SK-MEL-5 (cell line): ENCODE data around the gene PATJ. TPM values are rescaled to one million over a fixed set of nuclear protein-coding genes. Genes with fewer than 3 reads are reported as not detected.
A peak's percentile ranks its signal among the peaks of the same experiment; 100 is the strongest.
"Not testable (repeated sequence)": the region's sequence is repeated elsewhere in the genome, so short reads cannot be mapped to it uniquely, and the experiment has no call there.

Experiments
- DNase-seq: peaks from one replicate; pipeline ENCODE4 v3.0.0-alpha.2; 2016; ENCODE audit warnings: low read depth, low spot score
- in situ Hi-C: cut with HindIII; loops from 2 replicates; pipeline ENCODE4 v1.10.0; 2016; ENCODE audit warnings: low sequenced_read_pairs, high pct_unique_total_duplicates, low pct_unique_long_range_greater_than_20kb
- total RNA-seq: library from RNA; depleted of rRNA; stranded (reverse); fragments of >200 nt; shearing (Covaris generic); gene quantifications from 2 replicates; pipeline ENCODE4 v1.2.3, GENCODE V29; 2014

Gene PATJ
- total RNA-seq, 1 experiment from 2014 or later, result 6.3 TPM

DNA sequence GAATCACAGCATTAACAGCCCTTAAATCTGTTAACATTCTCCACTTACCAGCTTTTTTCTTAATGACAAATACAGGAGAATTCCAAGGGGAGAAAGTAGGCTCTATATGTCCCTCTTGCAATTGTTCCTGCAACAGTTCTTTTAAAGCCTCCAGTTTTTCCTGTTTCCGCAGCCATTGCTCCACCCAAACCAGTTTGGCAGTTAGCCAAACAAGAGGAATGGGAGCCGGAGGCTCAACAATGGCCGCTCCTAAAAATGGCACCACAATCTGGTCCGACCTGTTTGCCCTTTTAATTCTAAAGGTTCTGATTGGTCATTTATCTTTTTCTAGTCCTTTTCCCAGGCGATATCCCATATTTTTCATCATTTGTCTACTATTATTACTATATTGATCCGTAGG is 438.4 kb downstream of the PATJ start:
- DNase-seq, result peak; percentile 7
- in situ Hi-C loops, result no loop called here

DNA sequence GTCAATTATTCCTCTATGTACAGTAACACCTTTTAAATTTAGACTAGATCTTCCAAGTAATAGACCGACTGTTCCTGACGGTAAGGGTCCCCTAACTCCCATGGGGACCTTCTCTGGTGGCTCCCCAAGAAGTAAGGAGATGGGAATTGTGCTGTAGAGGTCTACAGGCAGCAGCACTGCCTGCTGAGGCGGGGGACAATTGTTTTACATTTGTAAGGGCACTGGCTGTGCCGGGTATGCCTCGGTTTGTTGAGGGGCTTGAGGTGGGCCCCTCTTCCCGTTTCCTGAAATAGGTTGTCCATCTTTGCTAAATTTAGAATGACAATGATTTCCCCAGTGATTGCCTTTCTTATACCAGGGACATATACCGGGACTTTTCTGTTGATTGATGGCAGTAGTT is 439.3 kb downstream of the PATJ start:
- no peak for DNase-seq
- in situ Hi-C loops, result no loop called here

DNA sequence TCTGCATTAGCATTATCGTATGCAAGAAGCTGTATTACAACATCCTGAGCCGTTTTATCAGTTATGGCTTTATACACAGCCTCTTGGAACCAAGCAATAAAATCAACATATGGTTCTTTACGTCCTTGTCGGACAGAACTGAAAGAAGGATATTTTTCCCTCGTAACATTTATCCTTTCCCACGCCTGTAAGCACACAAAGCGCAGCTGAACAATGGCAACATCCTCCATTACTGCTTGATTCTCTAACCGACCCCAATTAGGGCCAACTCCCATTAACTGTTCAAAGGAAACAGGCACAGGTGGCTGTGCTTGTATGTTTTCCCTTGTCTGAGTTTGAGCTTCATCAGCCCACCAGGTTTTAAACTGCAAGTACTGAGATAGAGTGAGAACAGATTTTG is 439.9 kb downstream of the PATJ start:
- DNase-seq, in situ Hi-C loops: not testable (repeated sequence)

DNA sequence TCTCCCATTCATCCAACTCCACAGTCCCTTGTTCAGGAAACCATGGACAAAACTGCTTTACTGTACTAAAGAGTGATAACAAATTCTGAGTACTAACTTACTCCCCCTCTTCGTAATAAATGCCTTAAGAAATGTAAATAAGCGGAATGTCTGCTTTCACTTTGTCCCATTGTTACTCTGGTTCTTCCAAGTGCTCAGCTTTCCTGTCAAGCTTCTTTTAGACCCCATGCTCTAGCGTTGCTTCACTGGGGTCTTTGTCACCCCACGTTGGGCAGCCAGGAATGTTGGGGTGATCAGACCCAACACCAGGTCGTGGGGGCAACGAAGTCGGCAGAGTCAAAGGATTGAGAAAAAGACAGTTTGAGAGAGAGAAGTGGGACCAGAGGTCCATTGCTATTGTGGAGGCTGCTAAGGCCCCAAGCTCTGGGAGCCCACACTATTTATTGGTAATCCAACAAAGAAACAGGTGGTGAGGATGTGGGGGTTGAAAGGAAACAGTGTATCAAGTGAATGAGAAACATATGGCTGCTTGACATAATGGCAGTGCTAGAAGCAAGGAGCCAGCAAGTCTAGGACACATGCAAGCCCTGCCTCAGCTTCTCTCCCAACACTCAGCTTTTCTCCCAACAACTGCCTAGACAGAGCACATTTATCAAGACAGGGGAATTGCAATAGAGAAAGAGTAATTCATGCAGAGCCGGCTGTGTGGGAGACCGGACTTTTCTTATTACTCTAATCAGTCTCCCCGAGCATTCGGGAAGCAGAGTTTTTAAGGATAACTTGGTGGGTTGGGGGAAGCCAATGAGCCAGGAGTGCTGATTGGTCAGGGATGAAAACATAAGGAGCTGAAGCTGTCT is 441.1 kb downstream of the PATJ start:
- DNase-seq, in situ Hi-C loops: not testable (repeated sequence)

DNA sequence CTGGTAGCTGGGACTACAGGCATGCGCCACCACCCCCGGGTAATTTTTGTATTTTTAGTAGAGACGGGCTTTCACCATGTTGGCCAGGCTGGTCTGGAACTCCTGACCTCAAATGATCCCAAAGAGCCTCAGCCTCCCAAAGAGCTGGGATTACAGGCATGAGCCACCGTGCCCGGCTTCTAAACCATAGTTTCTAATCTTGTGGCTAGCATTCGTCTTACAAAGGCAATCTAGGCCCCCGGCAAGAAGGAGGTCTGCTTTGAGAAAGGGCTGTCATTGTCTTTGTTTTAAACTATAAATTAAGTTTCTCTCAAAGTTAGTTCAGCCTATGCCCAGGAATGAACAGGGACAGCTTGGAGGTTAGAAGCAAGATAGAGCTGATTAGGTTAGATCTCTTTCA is 442.1 kb downstream of the PATJ start:
- no peak for DNase-seq
- in situ Hi-C loops, result no loop called here

DNA sequence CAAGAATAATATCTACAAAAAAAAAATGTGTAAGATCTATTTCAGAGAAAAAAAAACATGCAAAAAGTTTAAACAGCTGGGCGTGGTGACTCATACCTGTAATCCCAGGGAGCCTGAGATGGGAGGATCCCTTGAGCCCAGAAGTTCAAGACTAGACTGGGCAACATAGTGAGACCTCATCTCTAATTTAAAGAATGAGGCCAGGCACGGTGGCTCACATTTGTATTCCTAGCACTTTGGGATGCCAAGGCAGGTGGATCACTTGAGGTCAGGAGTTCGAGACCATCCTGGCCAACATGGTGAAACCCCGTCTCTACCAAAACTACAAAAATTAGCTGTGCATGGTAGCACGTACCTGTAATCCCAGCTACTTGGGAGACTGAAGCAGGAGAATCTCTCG is 443.0 kb downstream of the PATJ start:
- DNase-seq, in situ Hi-C loops: not testable (repeated sequence)

DNA sequence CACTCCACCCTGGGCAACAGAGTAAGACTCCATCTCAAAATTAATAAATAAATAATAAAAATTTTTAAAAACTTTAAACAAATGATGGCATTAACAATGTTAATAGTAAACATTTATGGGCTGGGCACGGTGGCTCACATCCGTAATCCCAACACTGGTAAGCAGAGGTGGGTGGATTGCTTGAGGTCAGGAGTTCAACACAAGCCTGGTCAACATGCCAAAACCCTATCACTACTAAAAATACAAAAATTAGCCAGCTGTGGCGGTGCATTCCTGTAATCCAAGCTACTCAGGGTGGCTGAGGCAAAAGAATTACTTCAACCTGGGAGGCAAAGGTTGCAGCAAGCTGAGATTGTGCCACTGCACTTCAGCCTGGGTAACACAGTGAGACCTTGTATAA is 443.4 kb downstream of the PATJ start:
- in situ Hi-C loops, result no loop called here
- DNase-seq, result no peak

DNA sequence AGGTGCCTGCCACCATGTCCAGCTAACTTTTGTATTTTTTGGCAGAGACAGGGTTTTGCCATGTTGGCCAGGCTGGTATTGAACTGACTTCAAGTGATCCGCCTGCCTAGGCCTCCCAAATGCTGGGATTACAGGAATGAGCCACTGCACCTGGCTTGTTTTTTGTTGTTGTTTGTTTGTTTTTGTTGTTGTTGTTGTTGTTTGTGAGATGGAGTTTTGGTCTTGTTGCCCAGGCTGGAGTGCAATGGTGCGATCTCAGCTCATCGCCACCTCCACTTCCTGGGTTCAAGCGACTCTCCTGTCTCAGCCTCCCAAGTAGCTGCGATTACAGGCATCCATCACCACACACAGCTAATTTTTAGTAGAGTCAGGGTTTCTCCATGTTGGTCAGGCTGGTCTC is 445.3 kb downstream of the PATJ start:
- in situ Hi-C loops, result no loop called here
- DNase-seq, result no peak

DNA sequence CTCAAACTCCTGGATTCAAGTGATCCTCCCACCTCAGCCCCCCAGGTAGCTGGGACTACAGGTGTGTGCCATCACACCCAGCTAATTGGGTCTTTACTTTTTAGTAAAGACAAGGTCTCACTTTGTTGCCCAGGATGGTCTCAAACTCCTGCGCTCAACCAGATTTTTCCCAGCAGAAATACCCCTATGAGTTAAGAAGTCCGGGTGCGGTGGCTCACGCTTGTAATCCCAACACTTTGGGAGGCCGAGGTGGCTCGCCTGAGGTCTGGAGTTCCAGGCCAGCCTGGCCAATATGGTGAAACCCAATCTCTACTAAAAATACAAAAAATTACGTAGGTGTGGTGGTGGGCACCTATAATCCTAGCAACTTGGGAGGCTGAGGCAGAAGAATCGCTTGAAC is 445.8 kb downstream of the PATJ start:
- in situ Hi-C loops, result no loop called here

DNA sequence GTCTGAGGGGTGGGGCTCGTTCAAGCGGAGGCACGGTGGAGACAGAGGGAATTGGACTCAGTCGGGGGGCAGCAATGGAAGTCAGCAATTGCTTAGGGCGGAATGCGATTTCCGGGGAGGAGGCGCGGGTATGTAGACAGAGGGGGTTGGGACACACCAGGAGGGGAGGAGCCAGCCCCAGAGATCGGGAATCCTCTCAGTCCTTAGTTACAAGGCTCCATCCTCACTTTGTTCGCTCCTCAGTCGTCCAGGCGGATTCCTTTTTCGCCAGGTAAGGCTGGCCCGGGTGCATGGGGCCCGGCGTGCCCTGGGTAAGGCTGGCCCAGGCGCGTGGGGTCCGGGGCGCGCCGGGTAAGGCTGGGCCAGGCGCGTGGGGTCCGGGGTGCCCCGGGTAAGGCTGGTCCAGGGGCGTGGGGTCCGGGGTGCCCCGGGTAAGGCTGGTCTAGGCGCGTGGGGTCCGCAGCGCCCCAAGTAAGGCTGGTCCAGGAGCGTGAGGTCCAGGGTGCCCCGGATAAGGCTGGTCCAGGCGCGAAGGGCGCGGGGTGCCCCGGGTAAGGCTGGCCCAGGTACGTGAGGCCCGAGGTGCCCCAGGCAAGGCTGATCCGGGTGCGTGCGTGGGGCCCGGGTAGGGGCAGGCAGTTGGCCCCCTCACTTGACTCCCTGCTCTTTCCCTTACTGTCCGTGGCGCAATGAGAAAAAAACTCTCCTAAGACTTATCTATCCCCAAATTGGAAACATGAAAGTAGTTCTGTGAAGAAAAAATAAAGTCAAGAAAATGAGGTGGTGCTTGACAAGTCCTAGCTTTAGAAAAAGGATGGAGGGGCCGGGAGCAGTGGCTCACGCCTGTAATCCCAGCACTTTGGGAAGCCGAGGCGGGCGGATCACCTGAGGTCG is 452.6 kb downstream of the PATJ start, which contains the start of gene L1TD1:
TSS of gene L1TD1 (plus strand) at position 199 of the 894 bp plus-strand sequence. CDS start 11,780 bp downstream, outside the sequence.
- in situ Hi-C loops, result no loop called here
- DNase-seq, result no peak

More for the DNA sequence above, 445.8 kb downstream of the PATJ start:
- no peak for DNase-seq

DNA sequence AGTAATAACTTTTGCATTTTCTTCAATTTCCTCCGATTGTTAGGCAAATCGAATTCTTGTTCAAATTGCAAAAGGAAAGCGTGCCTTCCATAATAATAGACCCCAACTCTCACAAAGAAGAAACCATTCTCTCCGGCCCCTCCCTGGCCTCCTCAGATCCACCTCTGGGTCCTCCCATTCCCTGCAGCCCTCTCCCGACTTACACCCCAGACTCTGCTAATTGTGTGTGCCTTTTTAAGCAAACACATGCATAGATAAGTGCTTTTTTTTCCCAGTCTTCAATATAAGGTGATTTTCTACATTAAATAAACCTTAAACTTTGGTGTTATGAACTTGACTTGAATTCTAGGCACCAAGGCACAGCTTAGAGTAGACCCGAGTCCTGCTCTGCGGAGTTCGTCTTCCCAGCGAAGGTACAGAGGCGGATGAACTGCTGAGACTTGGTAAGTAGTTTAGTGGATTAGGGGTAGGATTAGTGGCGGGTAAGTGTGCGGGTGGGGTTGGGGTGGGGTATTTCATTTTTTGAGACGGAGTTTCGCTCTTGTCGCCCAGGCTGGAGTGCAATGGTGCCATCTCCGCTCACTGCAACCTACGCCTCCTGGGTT is 453.9 kb downstream of the PATJ start:
- DNase-seq, result no peak
- in situ Hi-C loops, result no loop called here

DNA sequence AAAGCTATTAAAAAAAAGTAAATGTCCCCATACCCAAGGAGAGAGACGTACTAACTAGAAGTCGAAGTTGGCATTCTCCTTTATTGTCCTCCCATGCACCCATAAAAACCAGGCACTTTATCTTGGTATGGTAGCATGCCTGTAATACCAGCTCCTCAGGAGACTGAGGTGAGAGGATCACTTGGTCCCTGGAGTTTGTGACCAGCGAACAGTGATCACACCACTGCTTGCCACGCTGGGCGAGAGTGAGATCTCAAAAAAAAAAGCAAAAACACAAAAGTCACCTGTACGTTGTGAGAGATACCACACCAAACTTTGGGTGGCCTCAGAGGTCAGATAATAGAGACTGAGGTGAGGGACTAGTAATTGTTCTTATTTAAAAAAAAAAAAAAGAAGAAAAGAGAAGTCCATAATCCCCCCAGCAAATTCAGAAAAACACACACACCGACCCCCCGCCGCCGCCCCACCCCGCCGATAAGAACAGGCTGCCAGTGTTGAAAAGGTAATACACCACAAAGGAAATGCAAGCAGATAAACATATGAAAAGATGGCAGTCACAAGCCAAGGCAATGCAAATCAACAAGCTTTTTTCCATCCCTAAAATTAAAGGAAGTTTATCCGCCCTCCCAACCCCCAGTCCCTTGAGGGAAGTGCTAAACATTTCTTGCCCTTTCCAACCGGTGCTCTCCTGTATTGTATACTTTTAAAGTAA is 455.9 kb downstream of the PATJ start:
- in situ Hi-C loops, result no loop called here

DNA sequence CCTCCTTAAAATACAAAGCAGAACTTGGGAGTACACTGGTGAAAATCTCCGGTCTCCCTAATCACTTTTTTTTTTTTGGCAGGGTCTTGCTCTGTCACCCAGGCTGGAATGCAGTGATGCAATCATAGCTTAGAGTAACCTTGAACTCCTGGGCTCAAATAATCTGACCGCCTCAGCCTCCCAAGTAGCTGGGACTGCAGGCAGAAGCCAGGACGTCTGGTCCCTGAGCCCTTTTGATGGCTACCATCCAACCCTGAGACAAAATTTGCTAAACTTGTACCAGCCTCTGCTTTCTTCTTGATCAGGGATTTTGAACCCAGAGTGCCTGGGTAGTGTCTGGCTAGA is 456.5 kb downstream of the PATJ start:
- DNase-seq, result no peak
- in situ Hi-C loops, result no loop called here

More for the DNA sequence above, 455.9 kb downstream of the PATJ start:
- no peak for DNase-seq

DNA sequence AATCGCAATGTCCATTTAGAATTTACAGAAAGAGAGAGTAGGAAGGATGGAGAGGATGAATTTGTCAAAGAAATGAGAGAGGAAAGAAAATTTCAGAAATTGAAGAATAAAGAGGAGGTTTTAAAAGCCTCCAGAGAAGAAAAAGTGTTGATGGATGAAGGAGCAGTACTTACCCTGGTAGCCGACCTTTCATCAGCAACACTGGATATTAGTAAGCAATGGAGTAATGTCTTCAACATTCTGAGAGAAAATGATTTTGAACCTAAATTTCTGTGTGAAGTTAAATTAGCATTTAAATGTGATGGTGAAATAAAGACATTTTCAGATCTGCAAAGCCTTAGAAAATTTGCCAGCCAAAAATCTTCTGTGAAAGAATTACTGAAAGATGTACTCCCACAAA is 464.9 kb downstream of the PATJ start:
- in situ Hi-C loops, result no loop called here
- DNase-seq, result no peak

DNA sequence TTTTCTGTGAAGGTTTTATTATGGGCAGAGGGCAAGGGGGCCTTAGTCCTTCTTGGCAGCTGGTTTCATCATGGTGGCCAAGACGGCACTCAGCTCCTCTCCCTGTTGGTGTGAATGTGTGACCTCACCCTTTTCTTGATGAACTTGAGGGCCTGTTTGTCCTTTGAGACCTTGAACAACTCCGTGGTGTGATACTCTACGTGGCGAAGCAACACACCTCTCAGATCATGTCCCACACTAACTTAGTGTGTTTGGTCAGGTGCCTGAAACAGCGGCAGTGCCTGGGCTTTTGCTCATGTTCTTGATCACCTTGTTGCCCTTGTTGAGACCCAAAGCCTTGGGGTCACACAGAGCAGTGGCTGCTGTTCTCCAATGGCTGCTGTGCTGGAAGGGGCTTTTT is 465.8 kb downstream of the PATJ start:
- DNase-seq, result no peak
- in situ Hi-C loops, result no loop called here

DNA sequence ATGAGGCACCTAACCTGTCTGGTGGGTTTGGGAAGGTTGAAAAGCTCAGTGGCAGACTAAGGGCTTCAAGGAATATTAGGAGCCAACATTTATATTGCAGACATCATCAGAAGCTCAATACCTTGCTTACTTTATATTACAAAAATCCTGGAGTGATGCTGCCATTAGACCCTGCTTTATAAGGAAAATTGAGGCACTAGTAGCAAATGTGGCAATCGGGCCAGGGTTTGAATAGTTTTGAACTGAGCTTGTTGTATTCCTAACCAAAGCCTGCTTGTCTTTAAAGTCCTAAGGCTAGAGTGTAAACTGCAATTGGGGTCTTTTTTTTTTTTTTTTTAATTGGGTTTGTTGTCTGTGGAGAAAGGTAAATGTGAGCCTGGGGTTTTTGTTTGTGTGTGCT is 466.7 kb downstream of the PATJ start:
- in situ Hi-C loops, result no loop called here

DNA sequence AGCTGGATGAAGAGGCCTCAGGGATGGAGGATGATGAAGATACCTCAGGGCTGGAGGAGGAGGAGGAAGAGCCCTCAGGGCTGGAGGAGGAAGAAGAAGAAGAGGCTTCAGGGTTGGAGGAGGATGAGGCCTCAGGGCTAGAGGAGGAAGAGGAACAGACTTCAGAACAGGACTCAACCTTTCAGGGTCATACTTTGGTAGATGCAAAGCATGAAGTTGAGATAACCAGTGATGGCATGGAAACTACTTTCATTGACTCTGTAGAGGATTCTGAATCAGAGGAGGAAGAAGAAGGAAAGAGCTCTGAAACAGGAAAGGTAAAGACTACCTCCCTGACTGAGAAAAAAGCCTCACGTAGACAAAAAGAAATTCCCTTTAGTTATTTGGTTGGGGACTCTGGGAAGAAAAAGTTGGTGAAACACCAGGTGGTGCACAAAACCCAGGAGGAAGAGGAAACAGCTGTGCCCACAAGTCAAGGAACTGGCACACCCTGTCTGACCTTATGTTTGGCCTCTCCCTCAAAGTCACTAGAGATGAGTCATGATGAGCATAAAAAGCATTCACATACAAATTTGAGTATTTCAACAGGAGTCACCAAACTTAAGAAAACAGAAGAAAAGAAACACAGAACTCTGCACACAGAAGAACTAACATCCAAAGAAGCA is 467.8 kb downstream of the PATJ start:
- DNase-seq, result no peak
- in situ Hi-C loops, result no loop called here

More for the DNA sequence above, 466.7 kb downstream of the PATJ start:
- no peak for DNase-seq
